Measurements from ENCODE around the gene POLD4.
A peak's percentile ranks its signal among the peaks of the same experiment; 100 is the strongest.
"Not testable (repeated sequence)": the region's sequence is repeated elsewhere in the genome, so short reads cannot be mapped to it uniquely, and the experiment has no call there.

POLD4 gene

DNA sequence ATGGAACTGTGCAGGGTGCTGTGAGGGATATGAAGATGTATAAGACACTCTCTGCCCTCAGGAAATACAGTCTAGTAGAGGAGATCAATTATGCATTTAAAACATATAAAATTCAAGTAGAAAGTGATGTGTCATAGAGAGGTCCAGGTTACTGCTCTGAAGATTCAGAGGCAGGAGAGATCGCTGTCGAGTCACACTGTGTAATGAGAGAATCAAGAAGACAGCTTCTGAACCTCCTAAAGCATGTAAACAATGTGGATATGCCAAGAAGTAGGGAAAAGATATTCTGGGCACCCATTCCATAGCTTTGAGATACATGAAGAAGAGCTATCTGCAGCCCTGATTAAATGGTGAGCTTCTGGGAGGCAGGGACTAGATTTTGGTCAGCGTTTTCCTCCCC is 33.3 kb downstream of the POLD4 start:
- no peak overlapping the region for H3K4me3 ChIP-seq (replicated peaks; ENCODE audit: insufficient read depth, low read length)
- H3K27me3 ChIP-seq (ENCODE audit: insufficient read depth, poor library complexity, severe bottlenecking) = no peaks in the 10 kb centered on the region
- no peak overlapping the region for H3K27ac ChIP-seq (replicated peaks)
- TF ChIP-seq GABPA (IDR thresholded peaks at IDR 0.05; ENCODE audit: low read depth) (no peak), REST (IDR thresholded peaks at IDR 0.05; ENCODE audit: insufficient replicate concordance, low read depth) (no peak), POLR2AphosphoS5 (IDR thresholded peaks at IDR 0.05; ENCODE audit: low read depth) (no peak), SPI1 (IDR thresholded peaks at IDR 0.05; ENCODE audit: borderline replicate concordance, low read depth) (no peak)
- TF ChIP-seq, protein P1, sequence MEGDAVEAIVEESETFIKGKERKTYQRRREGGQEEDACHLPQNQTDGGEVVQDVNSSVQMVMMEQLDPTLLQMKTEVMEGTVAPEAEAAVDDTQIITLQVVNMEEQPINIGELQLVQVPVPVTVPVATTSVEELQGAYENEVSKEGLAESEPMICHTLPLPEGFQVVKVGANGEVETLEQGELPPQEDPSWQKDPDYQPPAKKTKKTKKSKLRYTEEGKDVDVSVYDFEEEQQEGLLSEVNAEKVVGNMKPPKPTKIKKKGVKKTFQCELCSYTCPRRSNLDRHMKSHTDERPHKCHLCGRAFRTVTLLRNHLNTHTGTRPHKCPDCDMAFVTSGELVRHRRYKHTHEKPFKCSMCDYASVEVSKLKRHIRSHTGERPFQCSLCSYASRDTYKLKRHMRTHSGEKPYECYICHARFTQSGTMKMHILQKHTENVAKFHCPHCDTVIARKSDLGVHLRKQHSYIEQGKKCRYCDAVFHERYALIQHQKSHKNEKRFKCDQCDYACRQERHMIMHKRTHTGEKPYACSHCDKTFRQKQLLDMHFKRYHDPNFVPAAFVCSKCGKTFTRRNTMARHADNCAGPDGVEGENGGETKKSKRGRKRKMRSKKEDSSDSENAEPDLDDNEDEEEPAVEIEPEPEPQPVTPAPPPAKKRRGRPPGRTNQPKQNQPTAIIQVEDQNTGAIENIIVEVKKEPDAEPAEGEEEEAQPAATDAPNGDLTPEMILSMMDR (IDR thresholded peaks at IDR 0.05; ENCODE audit: insufficient read depth, low read length) = no peak
- DNase-seq (ENCODE audit: low read depth in 1 of 2, low spot score in 1 of 2) = no peak

- not testable (repeated sequence) for H3K27me3 ChIP-seq (ENCODE audit: insufficient read depth, poor library complexity, severe bottlenecking); H3K27ac ChIP-seq (replicated peaks); DNase-seq (ENCODE audit: low read depth in 1 of 2, low spot score in 1 of 2); H3K4me3 ChIP-seq (replicated peaks; ENCODE audit: insufficient read depth, low read length)
These were observed 34.5 kb downstream of the POLD4 start for GRCh38 chr11:67318876-67319275.

DNA sequence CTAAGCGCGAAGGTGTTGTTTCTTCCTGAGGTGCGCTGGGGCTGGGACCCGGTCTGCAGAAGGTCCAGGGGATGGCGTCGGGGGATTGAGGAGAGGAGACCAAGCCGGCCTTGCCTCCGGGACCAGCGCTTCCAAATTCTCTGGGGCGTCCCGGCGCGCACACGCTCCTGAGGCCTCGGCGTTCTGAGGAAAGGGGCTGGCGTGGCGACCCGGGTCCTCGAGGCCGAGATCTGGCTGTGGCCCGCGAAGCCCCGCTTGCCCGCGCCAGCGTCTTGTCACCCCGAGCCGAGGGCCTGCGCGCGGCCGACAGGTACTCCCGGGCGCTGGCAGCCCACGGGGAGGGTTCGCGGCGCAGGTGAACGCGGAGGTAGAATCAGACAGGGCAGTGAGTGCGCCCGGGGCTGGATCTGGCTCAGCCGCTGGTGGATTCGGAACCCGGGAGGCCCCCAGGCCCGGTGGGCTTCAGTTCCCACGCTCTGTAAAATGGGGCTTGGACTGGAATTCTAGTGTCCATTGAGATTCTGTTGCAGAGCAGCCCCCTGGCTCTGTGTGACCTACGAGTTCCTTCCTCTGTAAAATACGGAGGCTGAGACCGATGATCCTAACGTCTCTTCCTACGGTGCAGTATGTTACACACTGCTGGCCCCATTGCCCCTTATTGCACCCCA is 35.3 kb downstream of the POLD4 start:
- peak overlapping the region; percentile 88 for H3K4me3 ChIP-seq (replicated peaks; ENCODE audit: insufficient read depth, low read length)
- no peaks in the 10 kb centered on the region for H3K27me3 ChIP-seq (ENCODE audit: insufficient read depth, poor library complexity, severe bottlenecking)
- TF ChIP-seq POLR2AphosphoS5 (IDR thresholded peaks at IDR 0.05; ENCODE audit: low read depth) (no peak), REST (IDR thresholded peaks at IDR 0.05; ENCODE audit: insufficient replicate concordance, low read depth) (no peak), SPI1 (IDR thresholded peaks at IDR 0.05; ENCODE audit: borderline replicate concordance, low read depth) (no peak)
- TF ChIP-seq, protein P1 (IDR thresholded peaks at IDR 0.05; ENCODE audit: insufficient read depth, low read length) = no peak
- DNase-seq (ENCODE audit: low read depth in 1 of 2, low spot score in 1 of 2) = no peak
- peak overlapping the region; percentile 92 for H3K27ac ChIP-seq (replicated peaks)

DNA sequence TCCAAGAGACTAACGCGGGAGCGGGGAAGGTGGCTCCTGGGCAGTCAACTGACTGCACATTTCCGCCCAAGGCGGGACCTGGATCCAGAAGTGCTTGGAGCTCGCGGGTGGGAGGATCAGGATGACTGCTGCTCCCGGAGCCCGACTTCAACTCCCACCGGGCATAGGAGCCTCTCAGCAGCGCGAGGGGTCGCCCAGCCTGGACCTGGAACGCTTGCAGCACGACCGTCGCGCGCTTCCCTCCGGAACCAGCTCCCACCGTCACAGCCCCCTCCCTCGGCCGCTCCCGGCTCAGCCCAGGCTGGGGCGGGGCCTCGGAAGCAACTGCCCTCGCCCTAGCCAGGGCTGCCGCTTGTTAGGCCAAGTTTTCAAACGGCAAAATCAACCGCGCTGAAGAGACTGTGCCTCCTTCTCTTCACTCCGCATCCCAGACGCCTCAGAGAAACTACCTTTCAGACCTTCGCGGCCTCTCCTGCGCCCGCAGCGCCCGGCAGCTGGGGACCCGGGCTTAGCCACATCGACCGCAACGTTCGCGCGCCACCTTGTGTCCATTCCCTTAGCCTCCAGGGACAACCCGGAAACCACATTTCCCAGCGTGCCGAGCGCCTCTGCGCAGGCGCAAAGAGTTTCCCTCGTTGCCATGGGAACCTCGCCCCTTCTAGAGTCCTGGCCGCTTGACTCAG is 36.0 kb downstream of the POLD4 start:
- Histone ChIP-seq H3K27ac (replicated peaks) (peak overlapping the region; percentile 92), H3K27me3 (ENCODE audit: insufficient read depth, poor library complexity, severe bottlenecking) (no peaks in the 10 kb centered on the region), H3K4me3 (replicated peaks; ENCODE audit: insufficient read depth, low read length) (peak overlapping the region; percentile 88)
- peak; percentile 88 to 96 for DNase-seq (ENCODE audit: low read depth in 1 of 2, low spot score in 1 of 2)
- TF ChIP-seq POLR2AphosphoS5 (IDR thresholded peaks at IDR 0.05; ENCODE audit: low read depth) (peak; percentile 69), SPI1 (IDR thresholded peaks at IDR 0.05; ENCODE audit: borderline replicate concordance, low read depth) (no peak), GABPA (IDR thresholded peaks at IDR 0.05; ENCODE audit: low read depth) (no peak), REST (IDR thresholded peaks at IDR 0.05; ENCODE audit: insufficient replicate concordance, low read depth) (peak; percentile 16)
- TF ChIP-seq, protein P1 (IDR thresholded peaks at IDR 0.05; ENCODE audit: insufficient read depth, low read length) = peak; percentile 91

Data from HL-60 (cell line).